HG03103 (cell line): ENCODE data around the gene TENM4.

Source experiments
- ATAC-seq: cut with Tn5 transposase; IDR thresholded peaks from one replicate; pipeline ENCODE4 v1.9.1; 2021; ENCODE audit warnings: low read depth; ENCODE audit not compliant: unreplicated experiment

The TENM4 gene

GRCh38 chr11:79262221-79262620 lies 178.6 kb downstream of the TENM4 start:
- no peak for ATAC-seq

GRCh38 chr11:79261684-79262083 lies 179.1 kb downstream of the TENM4 start:
- ATAC-seq: no peak

GRCh38 chr11:79259800-79260199 lies 181.0 kb downstream of the TENM4 start:
- ATAC-seq: no peak

- ATAC-seq: no peak
These were observed 182.3 kb downstream of the TENM4 start for GRCh38 chr11:79258576-79258975.

GRCh38 chr11:79255965-79256364 lies 184.9 kb downstream of the TENM4 start:
- no peak for ATAC-seq

- no peak for ATAC-seq
These were observed 187.6 kb downstream of the TENM4 start for GRCh38 chr11:79253280-79253679.

GRCh38 chr11:79249295-79249993 lies 191.4 kb downstream of the TENM4 start:
- ATAC-seq: no peak

GRCh38 chr11:79244798-79245197 lies 196.0 kb downstream of the TENM4 start:
- ATAC-seq: no peak

GRCh38 chr11:79244241-79244772 lies 196.5 kb downstream of the TENM4 start:
- ATAC-seq: no peak

GRCh38 chr11:79243422-79244210 lies 197.2 kb downstream of the TENM4 start:
- ATAC-seq: no peak

GRCh38 chr11:79242616-79243015 lies 198.2 kb downstream of the TENM4 start:
- no peak for ATAC-seq

- no peak for ATAC-seq
These were observed 199.0 kb downstream of the TENM4 start for GRCh38 chr11:79241852-79242241.

- ATAC-seq: no peak
These were observed 199.5 kb downstream of the TENM4 start for GRCh38 chr11:79241205-79241851.

- ATAC-seq: no peak
These were observed 203.1 kb downstream of the TENM4 start for GRCh38 chr11:79237703-79238102.

- ATAC-seq: no peak
These were observed 203.7 kb downstream of the TENM4 start for GRCh38 chr11:79237091-79237490.

GRCh38 chr11:79236541-79236971 lies 204.3 kb downstream of the TENM4 start:
- ATAC-seq: no peak

GRCh38 chr11:79235696-79236095 lies 205.1 kb downstream of the TENM4 start:
- no peak for ATAC-seq

- ATAC-seq: no peak
These were observed 208.5 kb downstream of the TENM4 start for GRCh38 chr11:79232346-79232745.

GRCh38 chr11:79229047-79229446 lies 211.8 kb downstream of the TENM4 start:
- ATAC-seq: no peak

GRCh38 chr11:79227767-79228755 lies 212.8 kb downstream of the TENM4 start:
- ATAC-seq: no peak
